Medulla oblongata (tissue), 1 donor: ENCODE results near the gene INO80.
A peak's percentile ranks its signal among the peaks of the same experiment; 100 is the strongest.
"Not testable (repeated sequence)": the region's sequence is repeated elsewhere in the genome, so short reads cannot be mapped to it uniquely, and the experiment has no call there.

Experiments
- DNase-seq: peaks from one replicate; pipeline ENCODE4 v3.0.0-alpha.2; 2015; ENCODE audit errors: extremely low spot score

The INO80 gene

DNA sequence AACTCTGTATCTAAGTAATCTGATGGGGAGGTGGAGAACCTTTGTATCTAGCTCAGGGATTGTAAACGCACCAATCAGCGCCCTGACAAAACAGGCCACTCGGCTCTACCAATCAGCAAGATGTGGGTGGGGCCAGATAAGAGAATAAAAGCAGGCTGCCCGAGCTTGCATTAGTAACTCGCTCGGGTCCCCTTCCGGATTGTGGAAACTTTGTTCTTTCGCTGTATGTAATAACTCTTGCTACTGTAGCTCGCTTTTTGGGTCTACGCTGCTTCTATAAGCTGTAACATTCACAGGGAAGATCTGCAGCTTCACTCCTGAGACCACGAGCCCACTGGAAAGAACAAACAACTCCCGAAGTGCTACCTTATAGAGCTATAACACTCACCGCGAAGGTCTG, 153.8 kb downstream of the INO80 start:
- DNase-seq = not testable (repeated sequence)

DNA sequence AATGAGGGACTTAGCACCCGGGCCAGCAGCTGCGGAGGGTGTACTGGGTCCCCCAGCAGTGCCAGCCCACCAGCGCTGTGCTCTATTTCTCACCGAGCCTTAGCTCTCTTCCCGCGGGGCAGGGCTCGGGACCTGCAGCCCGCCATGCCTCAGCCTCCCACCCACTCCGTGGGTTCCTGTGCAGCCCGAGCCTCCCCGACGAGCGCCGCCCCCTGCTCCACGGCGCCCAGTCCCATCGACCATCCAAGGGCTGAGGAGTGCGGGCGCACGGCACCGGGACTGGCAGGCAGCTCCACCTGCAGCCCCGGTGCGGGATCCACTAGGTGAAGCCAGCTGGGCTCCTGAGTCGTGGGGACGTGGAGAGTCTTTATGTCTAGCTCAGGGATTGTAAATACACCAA, 154.3 kb downstream of the INO80 start:
- DNase-seq = not testable (repeated sequence)

DNA sequence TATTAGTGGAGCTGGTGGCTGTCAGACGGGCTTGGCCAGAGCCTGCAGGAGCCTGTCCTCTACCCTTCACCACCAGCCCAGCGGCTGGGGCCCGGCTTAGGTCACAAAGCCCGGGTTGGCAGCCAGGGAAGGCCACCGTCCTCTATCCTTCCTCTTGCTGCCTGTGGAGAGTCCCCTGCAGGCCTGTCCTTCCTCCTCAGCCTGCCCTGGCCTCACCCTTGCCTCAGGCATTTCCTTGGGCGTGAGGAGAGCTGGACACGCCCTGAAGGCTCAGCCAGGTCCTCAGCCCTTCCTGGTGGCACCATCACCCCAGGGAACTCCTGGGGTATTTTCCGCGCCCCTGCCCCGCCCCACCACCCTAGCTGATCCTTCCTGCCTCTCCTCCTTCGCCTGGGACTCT, 155.2 kb downstream of the INO80 start:
- no peak for DNase-seq

DNA sequence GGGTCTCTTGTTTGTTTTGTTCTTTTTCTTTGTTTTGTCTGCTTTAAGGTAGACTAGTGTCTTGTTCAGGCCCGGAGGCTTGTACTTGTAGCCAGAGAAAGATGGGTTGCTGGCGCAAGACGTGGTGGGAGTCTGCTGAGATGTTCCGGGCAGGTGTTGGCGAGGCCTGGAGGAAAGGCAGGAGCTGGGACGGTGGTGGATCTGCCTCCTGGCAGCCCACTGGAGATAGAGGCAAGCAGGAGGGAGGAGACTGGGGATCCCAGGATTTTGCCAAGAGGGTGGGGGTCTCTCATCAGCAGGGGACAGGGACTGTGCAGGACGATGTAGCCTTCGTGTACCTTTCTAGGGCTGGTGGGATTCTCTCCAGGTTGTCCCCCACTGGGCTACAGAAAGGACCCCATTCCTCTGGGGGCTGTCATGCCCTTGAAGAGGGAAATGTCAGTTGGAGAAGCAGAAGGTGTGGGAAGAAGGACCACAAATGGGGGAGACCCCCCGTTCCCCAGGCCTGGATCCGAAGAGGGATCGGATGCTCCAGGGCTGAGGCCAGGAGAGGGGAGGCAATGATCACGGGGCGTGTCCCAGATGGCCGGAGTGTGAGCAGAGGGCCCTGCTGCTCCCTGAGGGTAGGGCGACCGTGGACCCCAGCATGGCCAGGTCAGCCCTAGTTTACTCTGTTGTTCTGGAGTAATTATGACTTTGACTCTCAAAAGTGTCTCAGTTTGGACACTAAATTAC, 155.8 kb downstream of the INO80 start:
- no peak for DNase-seq

DNA sequence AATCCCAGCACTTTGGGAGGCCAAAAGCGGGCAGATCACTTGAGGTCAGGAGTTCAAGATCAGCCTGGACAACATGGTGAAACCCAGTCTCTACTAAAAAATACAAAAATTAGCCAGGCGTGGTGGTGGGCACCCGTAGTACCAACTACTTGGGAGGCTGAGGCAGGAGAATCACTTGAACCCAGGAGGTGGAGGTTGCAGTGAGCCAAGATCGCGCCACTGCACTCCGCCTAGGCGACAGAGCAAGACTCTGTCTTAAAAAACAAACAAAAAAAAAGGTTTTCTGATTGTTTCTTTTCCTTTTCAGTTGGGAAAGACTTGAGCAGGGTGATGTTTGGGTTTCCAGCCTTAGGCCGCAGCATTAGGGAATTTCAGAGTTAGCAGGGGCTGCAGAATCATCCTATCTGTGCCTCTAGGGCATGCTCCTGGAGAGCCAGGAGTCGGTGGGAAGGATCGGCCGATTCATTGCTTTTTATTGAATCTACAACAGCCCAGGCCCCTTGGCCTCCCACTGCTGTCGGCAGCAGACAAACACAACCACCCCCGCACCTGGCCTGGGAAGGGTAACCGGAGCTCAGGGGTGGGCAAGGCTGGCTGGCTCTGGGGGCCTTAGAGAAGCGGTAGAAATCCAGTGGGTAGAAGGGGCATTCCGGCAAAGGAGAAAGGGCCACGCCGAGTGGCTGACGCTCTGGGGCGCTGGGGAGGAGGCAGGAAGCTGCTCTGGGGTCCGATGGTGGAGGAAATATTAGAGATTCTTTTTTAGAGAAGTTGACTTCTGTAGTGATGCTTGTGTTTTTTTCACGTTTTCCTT, 156.5 kb downstream of the INO80 start:
- DNase-seq = no peak

DNA sequence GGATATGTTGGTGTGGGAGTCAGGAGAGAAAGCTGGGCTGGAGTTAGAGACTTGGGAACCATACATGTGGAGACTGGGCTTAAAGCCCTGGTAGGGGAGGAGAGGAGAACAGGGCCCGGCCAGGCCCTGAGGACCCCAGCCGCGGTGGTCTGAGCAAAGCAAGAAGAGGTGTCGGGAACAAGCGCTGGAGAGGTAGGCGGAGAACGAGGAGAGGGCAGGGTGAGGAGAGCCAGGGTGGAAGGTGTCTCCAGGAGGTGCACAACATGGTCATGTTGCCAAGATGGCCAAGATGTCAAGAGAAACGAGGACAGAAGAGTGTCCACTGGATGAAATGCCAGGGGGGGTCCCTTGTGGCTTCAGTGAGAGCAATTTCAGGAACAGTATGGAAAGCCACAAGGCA, 157.4 kb downstream of the INO80 start:
- no peak for DNase-seq

DNA sequence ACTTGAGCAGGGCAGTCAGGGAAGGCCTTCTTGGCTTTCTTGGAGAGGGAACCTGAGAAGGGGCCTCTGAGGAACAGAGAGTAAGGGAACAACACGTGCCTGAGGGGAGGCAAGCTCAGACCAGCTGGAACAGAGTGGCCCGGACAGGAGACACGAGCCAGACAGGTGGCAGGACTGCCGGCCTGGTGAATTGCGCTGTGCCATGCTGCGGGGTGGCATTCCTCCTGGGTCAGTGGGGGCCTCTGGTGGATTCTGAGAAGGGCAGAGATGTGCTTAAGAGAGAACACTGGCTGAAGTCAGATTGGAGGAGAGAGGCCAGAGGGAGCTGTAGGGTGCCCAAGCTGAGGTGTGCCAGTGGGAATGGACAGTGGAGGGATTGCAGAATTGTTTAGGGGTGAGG, 157.9 kb downstream of the INO80 start:
- no peak for DNase-seq

DNA sequence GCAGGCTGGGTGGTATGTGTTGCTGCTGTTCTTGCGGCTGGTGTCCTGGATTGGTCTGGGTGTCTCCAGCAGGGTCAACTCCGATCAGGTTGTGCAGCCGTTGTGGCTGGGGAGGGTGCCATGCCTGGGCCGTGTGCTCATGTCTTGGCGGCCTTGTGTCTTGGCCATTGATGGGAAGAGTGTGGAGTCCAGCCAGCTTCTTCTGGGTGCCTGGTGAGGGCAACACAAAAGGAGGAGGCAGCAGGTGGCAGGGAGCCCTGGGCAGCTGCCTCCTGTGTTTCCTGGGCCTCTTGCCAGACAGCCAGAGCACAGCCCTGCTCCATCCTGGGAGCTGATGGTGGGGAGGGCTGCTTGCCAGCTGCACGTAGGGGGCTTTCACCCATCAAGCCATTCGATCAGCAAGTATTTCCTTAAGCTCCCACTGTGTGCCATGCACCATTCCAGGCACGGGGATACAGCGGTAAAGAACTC, 158.5 kb downstream of the INO80 start:
- peak; percentile 75 for DNase-seq

DNA sequence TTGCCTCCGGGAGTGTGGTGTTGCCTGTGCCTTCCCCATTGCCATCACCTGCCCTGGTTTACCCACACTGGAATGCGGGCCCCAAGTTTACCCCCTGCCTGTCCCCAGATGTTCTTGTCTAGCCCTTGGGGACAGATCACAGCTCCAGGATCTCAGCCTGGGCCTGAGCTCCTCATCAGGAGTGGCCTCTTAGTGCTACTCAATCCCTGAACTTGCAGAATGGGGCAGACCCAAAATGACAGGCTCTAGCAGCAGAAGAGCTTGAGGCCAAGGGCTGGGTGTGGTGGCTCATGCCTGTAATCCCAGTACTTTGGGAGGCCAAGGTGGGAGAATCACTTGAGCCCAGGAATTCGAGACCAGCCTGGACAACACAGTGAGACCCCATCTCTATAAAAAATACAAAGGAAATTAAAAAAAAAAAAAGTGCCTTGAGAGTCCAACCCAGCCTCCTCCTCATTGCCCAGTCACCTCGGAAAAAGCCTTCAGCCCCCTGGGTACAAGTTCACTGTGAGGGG, 159.0 kb downstream of the INO80 start:
- DNase-seq = no peak

DNA sequence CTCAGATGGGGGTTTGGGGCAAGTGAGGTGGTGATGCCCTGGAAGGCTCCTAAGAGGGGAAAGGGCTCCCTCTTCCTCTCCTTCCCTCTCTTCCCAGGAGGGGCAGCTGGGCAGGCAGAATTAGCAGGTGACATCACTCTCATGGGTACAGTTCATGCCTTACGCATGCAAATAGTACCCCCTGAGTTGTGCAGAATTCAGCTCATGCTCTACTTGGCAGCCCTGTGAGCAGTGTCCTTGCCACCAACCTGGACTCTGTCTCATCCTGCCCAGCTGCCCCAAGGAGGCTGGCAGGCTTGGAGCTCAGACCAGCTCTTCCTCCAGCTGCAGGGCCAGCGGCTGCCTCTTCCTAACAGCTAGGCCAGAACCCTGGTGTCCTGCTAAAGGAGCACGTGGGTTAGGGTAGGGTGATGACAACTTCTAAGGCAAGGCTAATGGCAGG, 159.5 kb downstream of the INO80 start:
- DNase-seq = no peak

DNA sequence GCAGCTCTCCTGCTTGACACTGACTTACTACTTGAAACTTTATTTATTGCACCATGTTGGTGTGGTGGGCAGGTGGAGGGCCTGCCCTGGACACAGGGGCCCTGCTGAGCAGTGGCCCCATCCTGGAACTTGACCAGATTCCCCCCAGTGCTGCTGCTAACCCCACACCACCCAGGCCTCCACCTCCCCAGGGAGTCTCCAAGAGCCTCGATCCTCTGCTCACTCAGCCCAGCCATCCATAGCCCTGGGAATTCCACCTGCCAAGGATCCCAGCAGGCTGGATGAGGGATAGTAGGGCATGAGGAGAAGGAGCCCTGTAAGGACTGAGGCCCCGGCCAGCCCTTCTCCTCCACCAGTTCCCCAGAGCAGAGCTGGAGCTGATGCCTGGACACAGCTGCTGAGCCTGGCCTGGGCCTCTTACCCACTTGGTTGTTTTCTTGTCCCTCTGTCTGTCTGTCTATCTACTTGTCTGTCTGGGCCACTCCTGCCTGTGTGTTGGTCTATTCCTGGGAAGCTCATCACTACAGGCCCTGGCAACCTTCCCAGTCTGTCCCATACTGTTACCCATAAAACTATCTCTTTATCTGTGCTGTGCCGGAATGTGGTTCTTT, 160.0 kb downstream of the INO80 start:
- DNase-seq = no peak

DNA sequence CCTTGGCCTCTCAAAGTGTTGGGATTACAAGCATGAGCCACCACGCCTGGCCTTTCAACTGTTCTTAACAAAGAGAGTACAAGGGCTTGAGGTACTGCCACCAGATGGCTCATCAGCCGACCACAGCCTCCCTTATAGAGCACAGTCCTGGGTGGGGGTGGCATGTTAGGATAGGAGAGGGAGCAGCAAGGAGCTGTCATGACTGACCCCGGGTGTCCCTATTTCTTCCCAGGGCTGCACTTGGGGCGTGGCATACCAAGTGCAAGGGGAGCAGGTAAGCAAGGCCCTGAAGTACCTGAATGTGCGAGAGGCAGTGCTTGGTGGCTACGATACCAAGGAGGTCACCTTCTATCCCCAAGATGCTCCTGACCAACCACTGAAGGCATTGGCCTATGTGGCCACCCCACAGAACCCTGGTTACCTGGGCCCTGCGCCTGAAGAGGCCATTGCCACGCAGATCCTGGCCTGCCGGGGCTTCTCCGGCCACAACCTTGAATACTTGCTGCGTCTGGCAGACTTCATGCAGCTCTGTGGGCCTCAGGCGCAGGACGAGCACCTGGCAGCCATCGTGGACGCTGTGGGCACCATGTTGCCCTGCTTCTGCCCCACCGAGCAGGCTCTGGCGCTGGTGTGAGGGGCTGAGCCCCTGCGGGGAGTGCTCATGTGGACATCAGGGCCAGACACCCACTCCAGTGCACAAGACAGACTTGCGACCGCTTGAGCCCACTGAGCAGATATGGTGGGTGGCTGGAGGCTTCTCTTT, 160.8 kb downstream of the INO80 start:
- no peak for DNase-seq

DNA sequence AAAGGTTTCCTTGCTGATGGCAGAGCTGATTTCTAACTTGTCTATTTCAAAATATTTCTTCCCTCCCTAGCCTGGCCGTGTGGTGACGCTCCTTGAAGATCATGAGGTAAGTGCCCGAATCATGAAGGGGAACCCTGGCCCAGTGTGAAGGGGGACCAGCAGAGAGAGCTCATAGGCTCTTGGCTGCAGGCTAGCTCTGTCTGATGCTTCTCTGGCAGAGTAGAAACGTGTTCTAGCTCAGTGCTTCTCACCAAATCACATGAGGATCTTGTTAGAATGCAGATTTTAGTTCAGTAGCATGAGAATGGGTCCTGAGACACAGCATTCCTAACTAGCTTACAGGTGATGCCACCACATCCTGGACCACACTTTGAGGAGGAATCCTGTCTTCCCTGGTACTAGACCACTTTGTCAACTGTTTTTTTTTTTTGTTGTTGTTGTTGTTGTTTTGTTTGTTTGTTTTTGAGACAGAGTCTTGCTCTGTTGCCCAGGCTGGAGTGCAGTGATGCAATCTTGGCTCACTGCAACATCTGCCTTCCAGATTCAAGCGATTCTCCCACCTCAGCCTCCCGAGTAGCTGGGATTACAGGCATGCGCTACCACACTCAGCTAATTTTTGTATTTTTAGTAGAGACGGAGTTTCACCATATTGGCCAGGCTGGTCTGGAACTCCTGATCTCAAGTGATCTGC, 161.8 kb downstream of the INO80 start:
- not testable (repeated sequence) for DNase-seq

DNA sequence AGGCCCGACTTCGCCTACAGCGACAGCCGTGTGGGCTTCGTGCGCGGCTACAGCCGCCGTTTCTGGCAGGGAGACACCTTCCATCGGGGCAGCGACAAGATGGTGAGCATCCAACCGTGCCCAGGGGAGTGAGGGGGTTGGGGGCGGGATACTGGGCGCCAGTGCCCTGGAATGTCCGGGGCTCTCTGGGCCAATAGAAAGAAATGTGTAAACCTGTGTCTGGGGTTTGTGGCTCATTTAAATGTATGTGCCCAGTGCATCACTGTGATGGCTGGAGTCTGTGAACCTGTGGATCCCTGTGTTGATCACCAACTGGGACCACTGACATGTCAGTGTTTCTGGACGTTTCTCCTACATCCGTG, 162.4 kb downstream of the INO80 start:
- no peak for DNase-seq

DNA sequence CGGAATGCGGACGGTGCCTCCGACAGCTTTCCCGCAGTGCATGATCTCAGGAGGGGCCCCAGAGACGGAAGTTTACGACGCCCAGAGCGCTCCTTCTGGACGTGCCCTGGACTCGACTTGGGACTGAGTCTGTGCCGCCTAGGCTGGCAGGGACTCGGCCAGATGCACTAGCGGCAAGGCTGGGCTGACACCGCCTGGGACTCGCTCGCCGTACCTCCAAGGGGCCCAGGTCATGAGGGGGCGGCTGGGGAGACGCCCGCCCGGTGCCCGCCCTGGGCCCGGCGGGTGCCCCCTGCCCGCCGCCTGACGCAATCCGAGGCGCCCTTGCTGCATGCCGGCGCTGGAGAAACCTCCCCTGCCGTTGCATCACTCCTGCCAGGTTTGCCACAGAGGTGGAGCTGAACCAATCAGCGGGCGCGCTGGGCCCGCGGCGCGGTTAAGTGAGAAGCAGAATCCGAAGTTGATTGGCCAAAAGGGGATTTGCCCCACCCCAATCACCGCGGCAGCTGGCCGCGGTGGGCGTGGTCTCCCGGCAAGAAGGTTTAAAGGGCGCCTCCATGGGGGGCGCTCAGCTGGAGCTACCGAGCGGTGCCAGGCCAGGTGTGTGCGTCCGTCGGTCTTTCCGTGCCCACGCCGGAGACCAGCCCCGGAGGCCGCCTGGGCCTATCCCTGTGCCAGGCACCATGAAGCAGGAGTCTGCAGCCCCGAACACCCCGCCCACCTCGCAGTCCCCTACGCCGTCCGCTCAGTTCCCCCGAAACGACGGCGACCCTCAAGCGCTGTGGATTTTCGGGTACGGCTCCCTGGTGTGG, 163.0 kb downstream of the INO80 start, which contains the start of gene CHAC1:
Gene CHAC1, plus strand, starts transcription at position 571 of the 812 bp plus-strand sequence. Its CDS starts 113 bp downstream, at position 684.
- peak; percentile 93 for DNase-seq

DNA sequence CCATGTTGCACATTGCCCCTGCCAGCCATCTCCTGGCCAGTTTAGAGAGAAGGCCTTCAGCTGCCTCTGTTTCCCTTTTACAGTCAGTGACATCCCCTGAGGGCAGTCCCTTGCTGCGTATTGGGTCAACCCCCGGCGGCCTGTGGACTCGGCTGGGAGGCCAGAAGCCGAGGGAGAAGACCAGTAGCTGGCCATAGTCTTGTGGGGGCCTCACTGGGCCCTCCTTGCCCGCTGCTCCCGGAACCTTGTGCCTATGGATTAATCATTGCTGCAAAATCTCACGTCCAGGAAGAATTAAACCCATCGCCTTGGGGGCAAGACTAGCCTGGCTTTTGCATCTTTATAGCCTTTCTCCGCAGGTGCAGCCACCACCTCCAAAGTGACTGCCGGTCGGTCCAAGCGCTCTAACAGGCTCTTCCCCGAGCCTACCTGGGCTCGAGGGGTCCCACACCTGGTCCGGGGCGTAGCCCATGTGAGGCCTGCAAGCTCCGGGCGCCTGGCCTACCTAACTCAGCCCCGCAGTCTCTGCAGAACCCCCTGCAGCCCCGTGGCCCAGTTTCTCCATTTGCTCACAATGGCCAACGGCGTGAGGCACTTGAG, 163.7 kb downstream of the INO80 start:
- DNase-seq = no peak

DNA sequence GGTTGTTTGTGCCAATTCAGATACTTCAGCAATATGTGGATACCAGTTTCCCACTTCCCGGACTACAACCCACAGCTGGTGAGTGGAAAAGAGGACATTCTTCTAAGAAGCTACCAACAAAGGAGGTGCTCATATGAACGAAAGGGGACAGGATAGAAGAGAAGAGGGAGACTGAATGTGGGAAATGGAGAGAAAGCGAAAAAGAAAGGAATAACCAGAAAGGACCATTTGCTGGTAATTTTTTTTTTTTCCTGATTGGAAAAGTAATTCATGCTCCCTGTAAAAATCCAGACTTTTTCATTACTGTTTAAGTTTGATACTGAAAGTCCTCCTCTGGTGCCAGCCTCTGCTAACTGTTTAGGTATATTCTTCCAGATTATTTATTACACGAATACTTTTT, 164.3 kb downstream of the INO80 start:
- DNase-seq = no peak

DNA sequence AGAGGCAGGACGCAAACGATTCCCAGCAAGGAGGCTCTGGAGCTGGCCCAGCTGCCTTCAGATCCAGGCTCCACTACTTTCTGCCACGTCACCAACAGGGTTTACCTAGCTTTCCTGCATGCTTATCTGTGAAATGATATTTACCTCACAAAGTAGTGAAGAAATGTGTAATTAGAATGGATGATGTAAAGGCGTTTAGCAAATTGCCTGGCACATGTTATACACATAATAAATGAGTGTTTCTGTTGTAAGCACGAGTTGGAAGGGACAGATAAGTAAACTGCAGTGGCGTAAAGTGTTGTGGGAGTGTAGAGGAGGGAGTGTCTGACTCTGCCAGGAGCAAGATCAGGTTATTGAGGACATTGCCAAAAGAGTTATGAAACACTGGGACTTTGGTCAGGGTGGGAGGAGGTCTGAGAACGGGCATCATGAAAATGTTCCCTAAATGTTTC, 166.3 kb downstream of the INO80 start:
- DNase-seq = no peak

DNA sequence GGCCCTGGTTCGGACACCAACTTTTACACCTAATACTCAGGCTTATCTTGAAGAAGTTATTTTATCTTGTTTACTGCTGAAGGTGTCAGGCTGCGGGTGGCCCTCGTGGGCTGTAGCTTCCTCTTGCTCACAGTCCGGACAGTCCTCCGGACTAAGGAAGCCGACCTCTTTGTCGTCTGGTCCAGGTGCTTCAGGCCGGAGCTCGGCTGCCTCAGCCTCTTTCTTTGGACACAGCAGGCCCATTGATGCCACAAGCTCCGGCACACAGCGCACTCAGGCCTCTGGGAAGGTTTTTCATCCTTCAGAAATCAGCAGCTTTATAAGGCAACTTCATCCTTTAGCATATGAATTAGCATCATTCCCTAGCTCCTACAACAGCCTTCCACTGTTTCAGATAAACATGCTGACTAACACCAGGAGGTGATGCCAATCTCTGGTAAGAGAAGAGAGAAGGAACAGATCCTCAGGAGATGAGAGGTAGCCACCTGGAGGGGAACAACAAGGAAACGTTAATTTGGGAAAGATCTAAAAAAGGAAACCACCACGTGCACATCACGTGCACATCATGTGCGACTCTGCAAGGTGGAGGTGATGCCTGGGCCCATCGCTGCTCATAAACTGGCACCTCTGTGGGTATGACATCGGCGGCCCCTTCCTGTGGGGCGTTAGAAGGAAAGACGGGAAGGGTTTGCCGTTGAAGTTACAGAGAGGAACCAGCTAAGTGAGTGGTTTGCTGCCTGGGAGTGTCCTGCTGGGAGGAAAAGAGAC, 167.2 kb downstream of the INO80 start:
- DNase-seq = no peak
